Measurements from ENCODE around the gene FKBP11.

FKBP11 gene

DNA sequence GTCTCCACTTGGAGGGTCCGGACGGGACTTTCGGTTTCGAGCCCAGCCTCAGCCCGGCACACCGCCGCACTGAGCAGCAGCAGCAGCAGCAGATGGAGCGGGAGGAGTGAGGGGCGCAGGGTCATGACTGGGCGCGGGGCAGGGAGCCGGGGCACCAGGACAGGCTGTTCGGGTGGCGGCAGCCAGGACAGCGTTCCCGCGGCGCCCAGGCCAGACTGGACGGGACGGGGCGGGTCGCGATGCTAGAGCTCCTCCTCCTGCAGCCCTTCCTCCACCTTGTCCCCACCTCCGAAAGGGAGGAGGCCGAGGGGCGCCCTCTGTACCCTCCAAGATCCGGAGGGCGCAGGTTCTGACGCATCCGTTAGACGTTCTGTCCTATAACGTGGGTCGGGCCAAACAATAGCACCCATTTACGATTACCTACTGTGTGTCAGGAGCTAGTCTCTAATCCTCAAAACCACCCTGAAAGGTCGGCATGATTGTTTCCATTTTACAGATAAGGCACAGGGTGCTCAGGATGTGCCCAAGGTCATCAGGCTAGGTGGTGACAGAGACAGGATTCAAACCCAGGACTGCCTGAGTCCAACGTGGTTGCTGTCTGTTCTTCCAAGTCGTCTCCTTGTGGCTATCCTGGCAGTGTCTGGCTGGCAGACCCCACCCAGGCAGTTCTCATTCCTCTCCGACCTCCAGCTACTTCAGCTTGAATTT is at the start of gene FKBP11:
Gene FKBP11, minus strand, starts transcription at position 189 of the 708 bp plus-strand sequence. Its CDS starts 64 bp downstream, at position 125.
- in situ Hi-C loops (cut with MboI; ENCODE audit: low sequenced_read_pairs): no loop called here

DNA sequence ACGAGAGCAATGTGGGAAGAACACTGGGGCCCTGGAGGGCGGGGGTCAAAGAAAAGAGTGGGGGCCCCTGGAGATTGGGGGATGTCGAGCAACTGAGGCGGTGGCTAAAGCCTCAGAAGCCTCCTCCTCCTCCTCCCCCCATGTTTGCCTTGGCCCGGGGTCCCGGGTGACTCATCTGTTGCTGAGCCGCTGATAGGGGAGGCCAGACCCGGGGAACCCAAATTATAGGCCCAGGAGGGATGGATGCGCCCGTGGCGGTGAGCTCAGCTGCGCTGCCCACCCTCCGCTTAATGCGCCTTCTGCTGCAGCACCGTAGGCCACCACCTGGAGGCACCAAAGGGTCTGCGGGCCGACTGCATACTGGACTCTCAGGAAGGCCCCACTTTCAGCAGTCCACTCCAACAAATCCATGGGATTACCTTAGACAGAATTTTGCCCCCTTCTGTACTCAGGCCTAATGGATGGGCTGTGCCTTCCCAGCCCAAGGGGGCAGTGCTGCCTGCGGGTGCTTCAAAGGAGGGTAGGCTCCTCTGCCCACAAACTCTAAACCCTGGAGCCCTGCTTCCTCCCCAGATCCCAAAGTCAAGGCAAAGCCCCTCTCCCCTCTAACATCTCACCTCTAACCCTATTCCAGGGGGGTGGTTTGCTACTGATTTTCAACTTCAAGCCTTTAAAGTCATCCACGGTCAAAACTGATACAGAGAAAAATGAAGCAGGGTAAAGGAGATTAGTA is 48.8 kb upstream of the FKBP11 start:
- in situ Hi-C loops (cut with MboI; ENCODE audit: low sequenced_read_pairs): no loop called here

DNA sequence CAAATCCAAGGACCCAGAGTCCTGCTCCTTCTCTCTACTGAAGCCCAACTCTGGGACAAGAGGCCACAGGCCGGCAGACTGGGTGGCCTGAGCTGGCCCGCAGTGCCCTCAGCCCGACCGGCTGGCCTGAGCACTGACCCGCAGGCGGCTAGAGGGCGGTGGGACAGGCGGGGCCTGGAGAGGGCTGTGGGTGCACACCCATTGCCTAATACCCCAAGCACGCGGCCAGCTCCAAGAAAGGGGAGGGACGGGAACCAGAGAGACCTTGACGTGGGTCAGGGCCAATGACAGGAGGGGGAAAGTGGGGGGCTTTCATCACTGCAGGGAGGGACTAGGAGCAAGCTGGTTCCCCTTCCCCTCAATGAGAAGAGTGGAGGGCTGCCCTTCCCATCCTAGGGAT is 48.2 kb upstream of the FKBP11 start:
- in situ Hi-C loops (cut with MboI; ENCODE audit: low sequenced_read_pairs): no loop called here

DNA sequence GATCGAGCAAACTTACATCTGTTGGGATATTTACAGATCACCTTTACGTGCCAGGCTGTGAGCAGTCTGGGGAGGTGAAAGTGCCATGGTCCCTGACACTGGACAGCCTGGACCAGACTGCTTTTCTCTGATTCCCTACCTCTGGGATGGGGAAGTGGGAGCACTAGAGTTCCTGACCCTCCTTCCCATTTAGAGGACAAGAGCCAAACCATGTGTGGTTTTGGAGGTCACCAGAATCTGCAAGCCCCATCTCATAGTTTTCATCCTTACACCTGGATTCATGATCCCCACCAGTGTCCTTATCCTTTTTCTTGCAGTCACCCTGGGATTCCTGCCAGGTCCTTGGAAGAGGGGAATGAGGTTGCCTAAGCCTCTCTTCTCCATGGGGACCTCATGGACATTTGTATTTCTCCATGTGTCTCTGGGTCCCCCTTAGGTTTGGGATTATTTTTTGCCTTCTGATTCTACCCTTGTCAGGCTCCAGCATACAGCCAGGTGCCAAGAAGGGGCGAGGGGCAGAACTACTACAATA is 47.7 kb upstream of the FKBP11 start:
- in situ Hi-C loops (cut with MboI; ENCODE audit: low sequenced_read_pairs): no loop called here

DNA sequence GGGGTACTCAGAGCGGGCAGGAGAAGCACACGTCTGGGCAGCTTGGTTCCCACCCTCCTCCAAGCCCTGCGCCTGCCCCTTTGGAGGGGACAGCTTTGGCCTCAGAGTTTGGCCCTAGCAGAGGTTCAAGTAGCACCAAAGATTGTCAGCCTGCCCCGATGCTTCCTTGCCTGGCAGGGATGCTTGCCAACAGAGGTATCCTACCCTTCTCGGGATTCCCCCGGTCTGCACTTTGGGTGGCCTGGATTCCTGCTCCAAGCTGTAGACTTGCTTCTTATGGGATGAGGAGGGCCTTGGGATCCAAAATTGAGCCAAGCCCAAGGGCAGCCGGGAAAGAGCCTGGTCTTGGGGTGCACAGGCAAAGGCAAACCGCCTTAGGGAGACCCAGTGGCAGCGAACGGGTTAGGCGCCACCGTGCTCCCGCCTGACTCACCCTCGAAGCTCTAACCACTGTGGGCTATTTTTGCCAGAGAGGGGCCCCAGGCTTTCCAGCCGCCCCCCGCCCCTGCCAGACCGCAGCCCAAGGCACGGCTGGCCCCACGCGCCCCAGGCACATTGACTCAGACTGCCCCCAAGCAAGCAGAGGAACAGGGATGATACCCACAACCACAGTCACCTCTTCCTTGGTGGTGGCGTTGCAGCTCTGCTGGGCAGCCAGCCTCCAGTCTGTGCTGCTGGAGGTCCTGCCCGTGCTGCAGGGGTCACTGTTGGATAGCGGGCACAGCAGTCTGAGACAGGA is 47.1 kb upstream of the FKBP11 start:
- in situ Hi-C loops (cut with MboI; ENCODE audit: low sequenced_read_pairs): no loop called here

GRCh38 chr12:48970702-48971334 is 45.5 kb upstream of the FKBP11 start:
- in situ Hi-C loops (cut with MboI; ENCODE audit: low sequenced_read_pairs): no loop called here

GRCh38 chr12:48969833-48970701 is 44.8 kb upstream of the FKBP11 start:
- in situ Hi-C loops (cut with MboI; ENCODE audit: low sequenced_read_pairs): no loop called here

GRCh38 chr12:48969160-48969771 is 44.0 kb upstream of the FKBP11 start:
- in situ Hi-C loops (cut with MboI; ENCODE audit: low sequenced_read_pairs): no loop called here

DNA sequence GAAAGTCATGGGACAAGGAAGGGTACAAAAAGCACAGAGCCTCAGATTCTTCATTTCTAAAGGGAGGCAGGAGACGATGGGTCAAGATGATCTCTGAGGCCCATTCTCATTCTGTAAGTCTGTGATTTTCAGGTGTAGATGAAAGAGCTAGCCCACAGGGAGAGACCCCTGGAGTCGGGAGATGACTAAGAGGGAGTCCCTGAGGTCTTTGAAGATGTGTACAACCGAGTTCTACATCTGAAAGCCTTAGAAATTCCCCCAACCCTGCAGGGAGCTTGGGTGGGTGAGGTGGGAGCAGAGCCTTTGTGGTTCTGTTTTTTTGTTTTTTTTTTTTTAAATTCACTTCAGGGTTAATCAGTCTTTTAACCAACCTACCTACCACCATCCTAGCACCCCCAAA is 43.2 kb upstream of the FKBP11 start:
- in situ Hi-C loops (cut with MboI; ENCODE audit: low sequenced_read_pairs): no loop called here

- in situ Hi-C loops (cut with MboI; ENCODE audit: low sequenced_read_pairs): no loop called here
Measured at GRCh38 chr12:48967991-48968390, 42.7 kb upstream of the FKBP11 start.

DNA sequence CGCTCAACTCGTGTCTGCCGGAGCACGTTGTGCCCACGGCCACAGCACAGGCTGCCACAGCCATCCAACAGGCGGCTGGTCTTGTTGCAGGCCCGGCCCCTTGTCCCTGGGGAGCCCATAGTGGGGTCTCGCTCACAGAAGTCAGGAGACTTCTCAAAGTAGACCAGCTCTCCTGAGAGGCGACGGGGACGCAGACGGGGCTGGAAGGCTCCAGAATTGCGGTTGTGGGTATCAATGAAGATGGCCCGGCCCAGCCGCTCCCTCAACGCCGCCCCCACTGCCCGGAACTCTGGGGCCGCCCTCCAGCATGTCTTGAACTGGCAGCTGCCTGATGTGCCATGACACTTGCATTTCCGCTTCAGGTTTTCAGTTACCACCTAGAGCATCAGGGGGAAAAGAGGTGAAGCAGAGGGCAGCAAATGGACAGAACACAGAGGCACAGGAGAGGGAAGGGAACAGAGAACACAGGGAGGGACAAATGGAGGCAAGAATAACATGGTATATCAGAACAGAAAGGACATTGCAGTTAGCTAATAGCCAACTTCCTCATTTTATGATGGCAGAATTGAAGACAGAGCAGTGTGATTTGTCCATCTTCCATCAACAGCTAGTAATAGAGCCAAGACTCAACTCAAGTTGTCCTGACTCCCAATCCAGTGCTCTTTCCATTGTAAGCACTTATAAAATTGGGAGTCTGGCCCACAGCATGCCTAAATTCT is 41.0 kb upstream of the FKBP11 start:
- in situ Hi-C loops (cut with MboI; ENCODE audit: low sequenced_read_pairs): no loop called here

DNA sequence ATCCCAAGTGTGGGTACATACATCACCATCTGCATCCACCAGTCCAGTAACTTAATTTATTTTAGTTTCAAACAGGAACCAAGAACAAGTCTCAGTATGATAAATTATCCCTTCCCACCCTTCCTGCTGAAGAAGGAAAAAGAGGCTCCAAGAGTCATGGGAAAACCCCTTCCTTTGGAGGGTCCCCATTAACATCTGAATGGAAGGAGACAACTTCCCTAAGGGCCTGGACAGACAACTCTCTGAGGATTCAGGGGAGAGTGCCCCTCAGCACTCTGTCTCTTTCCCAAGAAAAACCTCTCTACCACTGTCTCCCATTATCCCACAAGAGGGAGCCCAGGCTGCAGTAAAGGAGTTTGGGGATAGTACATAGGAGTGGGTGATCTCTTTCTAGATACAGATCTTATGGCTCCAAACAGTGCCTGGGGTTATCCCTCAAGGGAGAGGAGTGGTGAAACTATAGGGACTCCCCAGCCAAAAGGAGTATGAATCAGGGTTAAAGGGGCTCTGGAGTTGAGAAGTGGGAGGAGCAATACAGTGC is 40.1 kb upstream of the FKBP11 start:
- in situ Hi-C loops (cut with MboI; ENCODE audit: low sequenced_read_pairs): no loop called here

DNA sequence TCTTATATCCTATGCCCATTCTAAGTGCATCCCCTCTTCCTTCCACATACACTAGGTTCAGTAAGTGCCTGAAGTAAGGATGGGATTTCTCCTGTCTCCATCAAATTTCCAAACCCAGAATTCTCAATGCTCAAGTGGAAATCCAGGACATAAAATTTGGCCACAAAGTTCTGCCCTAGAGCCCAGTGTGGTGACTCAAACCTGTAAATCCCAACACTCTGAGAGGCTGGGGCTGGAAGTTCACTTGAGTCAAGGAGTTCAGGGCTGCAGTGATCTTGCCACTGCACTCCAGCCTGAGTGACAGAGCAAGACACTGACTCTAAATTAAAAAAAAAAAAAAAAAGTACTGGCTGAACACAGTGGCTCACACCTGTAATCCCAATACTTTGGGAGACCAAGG is 36.5 kb upstream of the FKBP11 start:
- in situ Hi-C loops (cut with MboI; ENCODE audit: low sequenced_read_pairs): no loop called here

DNA sequence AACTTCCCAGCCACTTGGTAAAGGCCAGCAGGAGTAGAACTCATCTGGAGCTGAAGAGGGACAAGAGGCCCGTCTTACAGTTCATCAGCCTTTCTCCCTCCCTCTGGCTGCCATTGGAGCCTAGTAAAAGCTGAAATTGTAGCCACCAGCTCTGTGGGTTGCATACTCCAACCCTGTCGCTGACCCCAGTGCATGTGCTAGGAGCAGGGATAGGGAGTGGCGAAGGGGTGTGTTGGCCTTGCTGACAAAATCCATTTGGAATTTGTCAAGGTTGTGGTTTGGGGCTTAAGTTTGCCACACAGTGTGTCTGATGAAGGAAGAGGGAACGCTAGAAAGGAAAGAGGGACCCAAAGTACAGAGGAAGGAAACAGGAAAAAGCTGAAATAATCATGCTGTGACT is 36.0 kb upstream of the FKBP11 start:
- in situ Hi-C loops (cut with MboI; ENCODE audit: low sequenced_read_pairs): no loop called here

GRCh38 chr12:48960834-48961233 is 35.5 kb upstream of the FKBP11 start:
- in situ Hi-C loops (cut with MboI; ENCODE audit: low sequenced_read_pairs): no loop called here

GRCh38 chr12:48958049-48958388 is 32.7 kb upstream of the FKBP11 start:
- in situ Hi-C loops (cut with MboI; ENCODE audit: low sequenced_read_pairs): no loop called here

- in situ Hi-C loops (cut with MboI; ENCODE audit: low sequenced_read_pairs): no loop called here
Measured at GRCh38 chr12:48957141-48958048, 32.1 kb upstream of the FKBP11 start, which contains the start of gene ARF3. ARF3 (minus strand) TSS chr12:48957487; CDS start chr12:48941095, 16,392 bp downstream.
